ENCODE data around the gene STRA6. TPM values are rescaled to one million over a fixed set of nuclear protein-coding genes. Genes with fewer than 3 reads are reported as not detected.

STRA6 gene
- total RNA-seq, 1 donor: not detected

- Histone ChIP-seq H3K9me3 (ENCODE audit: low read depth, low read length) (no peaks in the 10 kb centered on the region), H3K4me1 (ENCODE audit: insufficient read depth, low read length) (peaks cover 35% of the 10 kb centered on the region), H3K4me3 (ENCODE audit: low read length) (no peak overlapping the region), H3K27me3 (ENCODE audit: insufficient read depth, low read length) (peaks cover 85% of the 10 kb centered on the region)
Observed at GRCh38 chr15:74130849-74131627, 71.5 kb downstream of the STRA6 start.

GRCh38 chr15:74130155-74130848, 72.3 kb downstream of the STRA6 start, which contains the start of gene ISLR2:
Gene ISLR2, plus strand, starts transcription at chr15:74130586. Its CDS starts 2,169 bp downstream, at chr15:74132755.
- Histone ChIP-seq H3K4me3 (ENCODE audit: low read length) (no peak within 1 kb of the TSS), H3K9me3 (ENCODE audit: low read depth, low read length) (no peaks in the 10 kb centered on the region), H3K27me3 (ENCODE audit: insufficient read depth, low read length) (peaks cover 81% of the 10 kb centered on the region), H3K4me1 (ENCODE audit: insufficient read depth, low read length) (peaks cover 31% of the 10 kb centered on the region)

GRCh38 chr15:74129586-74130154, 72.9 kb downstream of the STRA6 start:
- peaks cover 76% of the 10 kb centered on the region for H3K27me3 ChIP-seq (ENCODE audit: insufficient read depth, low read length)
- no peak overlapping the region for H3K4me3 ChIP-seq (ENCODE audit: low read length)
- no peaks in the 10 kb centered on the region for H3K9me3 ChIP-seq (ENCODE audit: low read depth, low read length)
- peaks cover 30% of the 10 kb centered on the region for H3K4me1 ChIP-seq (ENCODE audit: insufficient read depth, low read length)

Other genes starting within 250 kb of the STRA6 start
- gene STOML1, start 210.5 kb downstream of the STRA6 start, total RNA-seq: 2.2 TPM
- 23.1 TPM for gene PML, start 208.1 kb downstream of the STRA6 start, total RNA-seq
- gene GOLGA6A, start 120.2 kb downstream of the STRA6 start, total RNA-seq: not detected
- not detected for gene ISLR2, start 72.2 kb downstream of the STRA6 start, total RNA-seq
- not detected for gene ISLR, start 29.1 kb downstream of the STRA6 start, total RNA-seq
- gene CCDC33, start 33.5 kb upstream of the STRA6 start, total RNA-seq: not detected
- gene CYP11A1, start 164.9 kb upstream of the STRA6 start, total RNA-seq: 0.42 TPM
- gene SEMA7A, start 231.2 kb upstream of the STRA6 start, total RNA-seq: 5.9 TPM